ENCODE data around the gene SYNGR4.

DNA sequence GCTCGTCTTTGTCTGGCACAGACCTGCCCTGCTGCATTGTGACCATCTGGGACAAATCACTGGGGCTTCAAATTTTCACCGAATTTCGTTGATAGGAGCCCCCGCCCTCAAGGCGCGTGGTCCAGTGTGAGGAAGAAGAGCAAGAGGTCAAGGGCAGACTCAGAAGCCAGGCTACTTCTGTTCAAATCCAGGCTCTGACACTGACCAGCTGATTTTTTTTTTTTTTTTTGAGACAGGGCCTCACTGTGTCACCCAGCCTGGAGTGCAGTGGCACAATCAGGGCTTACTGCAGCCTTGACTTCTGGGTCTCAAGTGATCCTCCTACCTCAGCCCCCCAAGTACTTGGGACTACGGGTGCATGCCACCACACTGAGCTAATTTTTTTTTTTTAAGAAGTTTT lies 7.2 kb downstream of the SYNGR4 start:
- TF ChIP-seq EZH2 (IDR thresholded peaks at IDR 0.05) (no peak), POLR2AphosphoS5 (IDR thresholded peaks at IDR 0.05; ENCODE audit: borderline replicate concordance, low read depth, low read length) (no peak)

All from SK-N-MC (cell line).